Caki2 (cell line): ENCODE data around the gene CFAP20. TPM values are rescaled to one million over a fixed set of nuclear protein-coding genes. Genes with fewer than 3 reads are reported as not detected.
"Not testable (repeated sequence)": the region's sequence is repeated elsewhere in the genome, so short reads cannot be mapped to it uniquely, and the experiment has no call there.

Experiments used
- DNase-seq: peaks from one replicate; pipeline ENCODE4 v3.0.0-alpha.2; 2015; ENCODE audit warnings: low read depth
- in situ Hi-C: cut with HindIII; loops from 2 replicates; pipeline ENCODE4 v1.10.0; 2016; ENCODE audit warnings: low sequenced_read_pairs, low pct_unique_long_range_greater_than_20kb, mixed read lengths
- total RNA-seq: library from RNA; depleted of rRNA; stranded (reverse); fragments of >200 nt; shearing (Covaris generic); gene quantifications from 2 replicates; pipeline ENCODE4 v1.2.3, GENCODE V29; 2014; ENCODE audit warnings: low replicate concordance; rRNA removed

The CFAP20 gene
- total RNA-seq, 1 experiment from 2014 or later: 160 TPM

DNA sequence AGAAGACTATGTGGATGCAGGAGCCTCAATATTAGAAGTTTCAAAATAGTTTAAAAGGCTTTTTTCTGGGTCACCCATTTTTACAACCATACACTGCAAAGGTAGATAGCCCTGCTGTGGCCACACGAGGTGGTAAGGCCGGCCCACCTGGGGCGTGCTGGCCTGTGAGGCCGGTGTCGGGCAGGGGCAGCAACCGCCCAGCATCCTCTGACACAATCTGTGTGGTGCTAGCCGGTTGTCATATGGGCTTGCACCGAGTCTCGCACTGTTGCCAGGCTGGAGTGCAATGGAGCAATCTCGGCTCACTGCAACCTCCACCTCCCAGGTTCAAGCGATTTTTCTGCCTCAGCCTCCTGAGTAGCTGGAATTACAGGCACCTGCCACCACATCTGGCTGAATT, 44.0 kb downstream of the CFAP20 start:
- in situ Hi-C loops: no loop called here
- no peak for DNase-seq

DNA sequence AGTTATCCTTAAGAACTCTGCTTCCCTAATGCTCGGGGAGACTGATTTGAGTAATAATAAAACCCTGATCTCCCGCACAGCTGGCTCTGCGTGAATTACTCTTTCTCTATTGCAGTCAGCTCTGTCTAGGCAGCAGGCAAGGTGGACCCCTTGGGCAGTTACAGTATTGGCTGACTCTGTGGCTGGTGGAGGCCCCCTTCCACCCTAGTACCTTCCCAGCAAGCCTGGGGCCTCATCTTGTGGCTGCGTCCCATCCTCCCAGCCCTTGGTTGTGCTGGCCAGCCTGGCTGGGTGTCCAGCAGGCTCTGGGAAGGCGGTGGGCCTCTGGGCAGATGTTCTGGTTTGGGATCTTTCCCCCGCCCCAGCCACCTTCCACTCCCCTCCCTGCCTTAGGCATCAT, 44.5 kb downstream of the CFAP20 start:
- DNase-seq: no peak
- in situ Hi-C loops: no loop called here

DNA sequence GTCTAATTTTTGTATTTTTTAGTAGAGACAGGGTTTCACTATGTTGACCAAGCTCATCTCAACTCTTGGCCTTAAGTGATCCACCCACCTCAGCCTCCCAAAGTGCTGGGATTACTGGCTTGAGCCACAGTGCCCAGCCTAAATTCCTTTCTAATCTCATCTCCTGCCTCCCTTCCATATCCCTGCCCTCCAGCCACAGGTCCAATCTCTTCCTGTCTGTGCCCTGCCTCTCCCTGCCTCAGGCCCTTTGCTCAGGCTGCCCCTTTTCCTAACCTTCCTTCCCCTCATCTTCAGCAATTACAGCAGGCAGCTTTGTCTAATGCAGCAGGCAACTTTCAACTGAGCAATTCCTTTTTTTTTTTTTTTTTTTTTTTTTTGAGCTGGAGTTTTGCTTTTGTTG, 46.8 kb downstream of the CFAP20 start:
- no peak for DNase-seq
- in situ Hi-C loops: no loop called here

DNA sequence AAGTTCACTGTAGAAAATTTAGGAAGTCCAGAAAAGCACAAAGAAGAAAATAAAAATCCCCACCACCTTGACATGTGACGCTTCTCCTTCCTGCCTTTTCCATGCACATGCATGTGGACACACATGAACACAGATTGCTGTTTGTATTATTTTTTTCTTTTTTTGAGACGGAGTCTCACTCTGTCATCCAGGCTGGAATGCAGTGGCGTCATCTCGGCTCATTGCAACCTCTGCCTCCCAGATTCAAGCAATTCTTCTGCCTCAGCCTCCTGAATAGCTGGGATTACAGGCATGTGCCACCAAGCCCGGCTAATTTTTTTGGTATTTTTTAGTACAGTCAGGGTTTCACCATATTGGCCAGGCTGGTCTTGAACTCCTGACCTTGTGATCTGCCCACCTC, 48.5 kb downstream of the CFAP20 start:
- DNase-seq, in situ Hi-C loops: not testable (repeated sequence)

DNA sequence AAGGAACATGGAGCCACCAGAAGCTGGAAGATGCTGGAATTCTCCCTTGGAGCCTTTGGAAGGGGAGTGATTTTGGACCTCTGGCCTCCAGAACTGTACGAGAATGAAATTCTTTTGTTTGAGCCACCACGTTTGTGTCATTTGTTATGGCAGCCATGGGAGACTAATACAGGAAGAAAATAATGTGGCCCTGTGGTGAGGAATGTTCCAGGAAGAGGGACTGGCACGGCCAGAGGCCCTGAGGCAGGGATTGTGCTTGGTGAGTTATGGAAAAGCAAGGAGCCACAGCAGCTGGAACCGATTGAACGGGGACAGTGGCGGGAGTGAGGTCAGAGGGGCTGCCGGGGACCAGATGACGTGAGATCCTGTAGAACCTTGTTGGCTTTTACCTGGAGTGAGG, 51.4 kb downstream of the CFAP20 start:
- DNase-seq: no peak
- in situ Hi-C loops: no loop called here

DNA sequence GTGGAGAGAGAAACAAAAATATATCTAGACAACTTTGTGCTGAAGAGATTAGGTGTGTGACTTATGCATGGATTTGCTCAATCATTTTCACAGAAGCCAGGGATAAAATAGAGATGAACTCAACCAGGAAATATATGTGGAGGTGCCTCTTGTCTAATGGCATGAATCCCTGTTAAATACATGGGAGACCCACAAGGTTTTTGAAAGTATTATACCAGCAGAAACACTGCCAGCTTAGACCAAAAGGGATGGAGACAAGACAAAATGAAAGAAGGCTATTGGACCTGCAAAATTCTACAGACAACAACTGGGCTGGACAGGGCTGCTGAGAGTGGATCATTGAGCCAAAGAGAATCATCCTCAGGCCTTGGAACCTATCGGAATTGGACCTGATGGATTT, 52.7 kb downstream of the CFAP20 start:
- in situ Hi-C loops: no loop called here
- DNase-seq: no peak

DNA sequence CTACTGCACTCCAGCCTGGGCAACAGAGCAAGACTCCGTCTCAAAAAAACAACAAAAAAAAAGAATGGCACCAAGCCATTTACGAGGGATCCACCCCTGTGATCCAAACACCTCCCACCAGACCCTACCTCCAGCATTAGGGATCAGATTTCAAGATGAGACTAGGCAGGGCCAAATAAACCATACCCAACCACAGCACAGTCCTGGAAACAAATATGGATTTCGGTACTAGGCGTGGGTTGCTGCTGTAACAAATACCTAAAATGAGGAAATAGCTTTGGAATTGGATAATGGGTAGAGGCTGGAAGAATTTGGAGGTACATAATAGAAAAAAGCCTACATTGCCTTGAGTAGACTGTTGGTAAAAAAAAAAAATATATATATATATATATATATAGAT, 54.5 kb downstream of the CFAP20 start:
- DNase-seq: no peak
- in situ Hi-C loops: no loop called here

DNA sequence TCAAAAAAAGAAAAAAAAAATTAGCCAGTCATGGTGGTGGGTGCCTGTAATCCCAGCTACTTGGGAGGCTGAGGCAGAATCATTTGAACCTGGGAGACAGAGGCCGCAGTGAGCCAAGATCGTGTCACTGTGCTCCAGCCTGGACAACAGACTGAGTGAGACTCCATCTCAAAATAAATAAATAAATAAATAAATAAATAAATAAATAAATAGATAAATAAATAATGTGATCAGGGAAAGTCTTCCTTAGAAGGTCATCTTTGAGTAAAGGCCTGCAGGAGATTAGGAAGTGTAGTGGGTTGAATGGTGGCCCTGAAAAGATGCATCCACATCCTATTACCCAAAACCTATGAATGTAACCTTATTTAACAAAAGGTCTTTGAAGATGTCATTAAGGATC, 56.1 kb downstream of the CFAP20 start:
- in situ Hi-C loops, DNase-seq: not testable (repeated sequence)

DNA sequence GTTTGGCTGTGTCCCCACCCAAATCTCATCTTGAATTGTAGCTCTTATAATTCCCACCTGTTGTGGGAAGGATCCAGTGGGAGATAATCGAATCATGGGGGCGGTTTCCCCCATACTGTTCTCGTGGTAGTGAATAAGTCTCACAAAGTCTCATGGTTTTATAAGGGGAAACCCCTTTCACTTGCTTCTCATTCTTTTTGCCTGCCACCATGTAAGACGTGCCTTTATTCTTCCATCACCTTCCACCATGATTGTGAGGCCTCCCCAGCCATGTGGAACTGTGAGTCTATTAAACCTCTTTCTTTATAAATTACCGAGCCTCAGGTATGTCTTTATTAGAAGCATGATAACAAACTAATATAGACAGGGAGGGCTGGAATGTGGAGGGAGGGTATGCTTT, 57.0 kb downstream of the CFAP20 start:
- in situ Hi-C loops, DNase-seq: not testable (repeated sequence)

DNA sequence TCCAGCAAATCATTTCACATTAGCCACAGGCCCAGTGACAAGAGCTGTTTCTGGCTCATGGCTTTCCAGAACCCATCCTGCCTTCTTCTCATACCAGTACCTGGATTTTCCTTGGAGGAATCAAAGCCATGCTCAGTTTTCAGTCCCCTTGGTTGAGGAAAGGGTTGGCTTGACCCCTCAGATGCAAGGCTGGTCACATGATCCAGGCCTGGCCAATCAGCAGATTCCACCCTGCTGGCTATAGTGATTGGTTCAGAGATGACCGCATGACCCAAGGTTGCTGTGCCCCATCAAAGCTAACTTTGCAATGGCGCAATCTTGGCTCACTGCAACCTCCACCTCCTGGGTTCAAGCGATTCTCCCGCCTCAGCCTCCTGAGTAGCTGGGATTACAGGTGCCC, 58.6 kb downstream of the CFAP20 start:
- in situ Hi-C loops: no loop called here

More for the DNA sequence above, 58.6 kb downstream of the CFAP20 start:
- no peak for DNase-seq

Other genes starting within 250 kb of the CFAP20 start
- 0.20 TPM in 1 of 2 replicates, not detected in the other for gene CNGB1, start 158.3 kb downstream of the CFAP20 start, total RNA-seq
- gene ZNF319, start 128.7 kb downstream of the CFAP20 start, total RNA-seq: 1.7 and 6.3 TPM in 2 replicates
- 11.9 and 21.3 TPM in 2 replicates for gene USB1, start 128.0 kb downstream of the CFAP20 start, total RNA-seq
- gene MMP15, start 103.6 kb downstream of the CFAP20 start, total RNA-seq: 11.7 and 12.3 TPM in 2 replicates
- gene CSNK2A2, start 68.7 kb upstream of the CFAP20 start, total RNA-seq: 18.5 and 30.6 TPM in 2 replicates
- not detected in 2 replicates for gene PRSS54, start 165.6 kb upstream of the CFAP20 start, total RNA-seq